ENCODE results near the gene TRMT61A. TPM values are rescaled to one million over a fixed set of nuclear protein-coding genes. Genes with fewer than 3 reads are reported as not detected.

Gene TRMT61A
- polyA plus RNA-seq, 3 donors = 2.7 to 7.1 (median 3.4) TPM

DNA sequence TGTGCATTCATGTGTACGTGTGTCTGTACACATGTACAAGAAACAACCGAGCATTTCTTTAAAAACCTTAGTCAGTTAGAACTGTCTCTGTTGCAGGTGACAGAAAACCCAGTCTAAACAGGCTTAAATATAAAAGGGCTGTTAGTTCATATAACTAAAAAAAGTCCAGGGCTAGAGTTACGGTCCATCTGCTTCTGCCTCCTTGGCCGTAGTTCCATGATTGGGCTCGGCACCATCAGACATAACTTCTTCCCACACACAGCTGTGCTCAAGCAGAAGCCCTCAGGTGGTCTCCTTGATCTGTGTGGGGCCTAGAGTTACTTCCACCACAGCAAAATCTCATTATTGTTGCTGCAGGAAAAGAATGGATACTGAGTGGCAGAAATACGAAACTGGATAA, 40.9 kb upstream of the TRMT61A start:
- no peak overlapping the region for H3K4me3 ChIP-seq (replicated peaks in 1 of 3; ENCODE audit: low read depth in 2 of 3, low read length in 3 of 3)
- peaks cover 71 to 93% of the 10 kb centered on the region in 2 donors for H3K36me3 ChIP-seq (replicated peaks in 1 of 2; ENCODE audit: control insufficient read depth in 1 of 2, insufficient read depth in 2 of 2, low read length in 2 of 2)
- TF ChIP-seq, protein P1, sequence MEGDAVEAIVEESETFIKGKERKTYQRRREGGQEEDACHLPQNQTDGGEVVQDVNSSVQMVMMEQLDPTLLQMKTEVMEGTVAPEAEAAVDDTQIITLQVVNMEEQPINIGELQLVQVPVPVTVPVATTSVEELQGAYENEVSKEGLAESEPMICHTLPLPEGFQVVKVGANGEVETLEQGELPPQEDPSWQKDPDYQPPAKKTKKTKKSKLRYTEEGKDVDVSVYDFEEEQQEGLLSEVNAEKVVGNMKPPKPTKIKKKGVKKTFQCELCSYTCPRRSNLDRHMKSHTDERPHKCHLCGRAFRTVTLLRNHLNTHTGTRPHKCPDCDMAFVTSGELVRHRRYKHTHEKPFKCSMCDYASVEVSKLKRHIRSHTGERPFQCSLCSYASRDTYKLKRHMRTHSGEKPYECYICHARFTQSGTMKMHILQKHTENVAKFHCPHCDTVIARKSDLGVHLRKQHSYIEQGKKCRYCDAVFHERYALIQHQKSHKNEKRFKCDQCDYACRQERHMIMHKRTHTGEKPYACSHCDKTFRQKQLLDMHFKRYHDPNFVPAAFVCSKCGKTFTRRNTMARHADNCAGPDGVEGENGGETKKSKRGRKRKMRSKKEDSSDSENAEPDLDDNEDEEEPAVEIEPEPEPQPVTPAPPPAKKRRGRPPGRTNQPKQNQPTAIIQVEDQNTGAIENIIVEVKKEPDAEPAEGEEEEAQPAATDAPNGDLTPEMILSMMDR (IDR thresholded peaks at IDR 0.05) = no peak
- no peaks in the 10 kb centered on the region for H3K9me3 ChIP-seq (replicated peaks in 1 of 2; ENCODE audit: control insufficient read depth in 1 of 2, insufficient read depth in 1 of 2, low read length in 2 of 2)
- H3K27me3 ChIP-seq (ENCODE audit: control insufficient read depth in 2 of 2, insufficient read depth in 2 of 2, low read length in 2 of 2) = no peaks in the 10 kb centered on the region
- H3K27ac Mint-ChIP-seq = peak overlapping the region in 2 of 7 donors; percentile 21 to 75
- WGBS (ENCODE audit: insufficient coverage) = 100% methylated on average over 2 of the region's 6 CpGs
- DNase-seq = no peak
- no peaks in the 10 kb centered on the region for H3K4me1 ChIP-seq (ENCODE audit: control insufficient read depth in 1 of 2, insufficient read depth in 2 of 2, low read length in 2 of 2)
- H3K36me3 Mint-ChIP-seq = peaks cover 56 to 83% of the 10 kb centered on the region in 2 donors
- H3K9ac ChIP-seq (ENCODE audit: insufficient read depth, low read length, poor library complexity, severe bottlenecking) = no peak overlapping the region
- H3K27ac ChIP-seq (ENCODE audit: low read depth in 1 of 2, low read length in 2 of 2) = no peak overlapping the region
- H3K9me3 Mint-ChIP-seq = no peaks in the 10 kb centered on the region
- H3K4me1 Mint-ChIP-seq = no peaks in the 10 kb centered on the region
- intact Hi-C loops (cut with micrococcal nuclease) = no loop called here
- no peak overlapping the region for H3K4me3 Mint-ChIP-seq
- peaks cover 31% of the 10 kb centered on the region for H4K20me1 ChIP-seq (ENCODE audit: insufficient read depth, low read length)
- no peaks in the 10 kb centered on the region for H3K27me3 Mint-ChIP-seq (ENCODE audit: low read depth in 3 of 3)
- no peaks in the 10 kb centered on the region for H3K79me2 ChIP-seq (ENCODE audit: insufficient read depth, low read length)
- H2AFZ ChIP-seq (ENCODE audit: insufficient read depth, low read depth, low read length, poor library complexity, severe bottlenecking) = no peak overlapping the region
- no peak overlapping the region for H3K4me2 ChIP-seq (replicated peaks; ENCODE audit: extremely low read depth, low read length, poor library complexity, severe bottlenecking)

- no peak overlapping the region for H3K4me3 Mint-ChIP-seq
Measured at GRCh38 chr14:103488960-103489359, 40.0 kb upstream of the TRMT61A start.

More at GRCh38 chr14:103488960-103489359, 40.0 kb upstream of the TRMT61A start:
- no peaks in the 10 kb centered on the region for H3K27me3 Mint-ChIP-seq (ENCODE audit: low read depth in 3 of 3)
- Histone ChIP-seq H3K4me2 (replicated peaks; ENCODE audit: extremely low read depth, low read length, poor library complexity, severe bottlenecking) (no peak overlapping the region), H3K36me3 (replicated peaks in 1 of 2; ENCODE audit: control insufficient read depth in 1 of 2, insufficient read depth in 2 of 2, low read length in 2 of 2) (peaks cover 67 to 93% of the 10 kb centered on the region in 2 donors), H3K9me3 (replicated peaks in 1 of 2; ENCODE audit: control insufficient read depth in 1 of 2, insufficient read depth in 1 of 2, low read length in 2 of 2) (no peaks in the 10 kb centered on the region), H3K9ac (ENCODE audit: insufficient read depth, low read length, poor library complexity, severe bottlenecking) (no peak overlapping the region), H4K20me1 (ENCODE audit: insufficient read depth, low read length) (peaks cover 31% of the 10 kb centered on the region), H3K27me3 (ENCODE audit: control insufficient read depth in 2 of 2, insufficient read depth in 2 of 2, low read length in 2 of 2) (no peaks in the 10 kb centered on the region), H3K79me2 (ENCODE audit: insufficient read depth, low read length) (no peaks in the 10 kb centered on the region), H3K4me1 (ENCODE audit: control insufficient read depth in 1 of 2, insufficient read depth in 2 of 2, low read length in 2 of 2) (no peaks in the 10 kb centered on the region), H3K4me3 (replicated peaks in 1 of 3; ENCODE audit: low read depth in 2 of 3, low read length in 3 of 3) (no peak overlapping the region), H2AFZ (ENCODE audit: insufficient read depth, low read depth, low read length, poor library complexity, severe bottlenecking) (no peak overlapping the region), H3K27ac (ENCODE audit: low read depth in 1 of 2, low read length in 2 of 2) (no peak overlapping the region)
- WGBS (ENCODE audit: insufficient coverage) = 89% methylated on average over 1 of the region's 2 CpGs
- intact Hi-C loops (cut with micrococcal nuclease) = no loop called here
- peak overlapping the region in 1 of 7 donors; percentile 4 for H3K27ac Mint-ChIP-seq
- H3K9me3 Mint-ChIP-seq = no peaks in the 10 kb centered on the region
- H3K4me1 Mint-ChIP-seq = no peaks in the 10 kb centered on the region
- TF ChIP-seq, protein P1 (IDR thresholded peaks at IDR 0.05) = no peak
- peaks cover 53 to 85% of the 10 kb centered on the region in 2 donors for H3K36me3 Mint-ChIP-seq
- no peak for DNase-seq
